PFSK-1 (cell line): ENCODE data around the gene MRS2.

ENCODE experiments used
- POLR2AphosphoS5 ChIP-seq: IDR thresholded peaks from 2 replicates; pipeline ENCODE4 v1.6.1; 2012; ENCODE audit warnings: low read depth, mild to moderate bottlenecking, control low read depth, low read length, moderate library complexity
- SIN3A ChIP-seq: IDR thresholded peaks from 2 replicates; pipeline ENCODE4 v1.6.1; 2012; ENCODE audit warnings: mild to moderate bottlenecking, low read length, moderate library complexity, borderline replicate concordance; ENCODE audit not compliant: insufficient read depth
- TAF1 ChIP-seq: IDR thresholded peaks from 2 replicates; pipeline ENCODE4 v1.6.1; 2012; ENCODE audit warnings: low read length, control low read depth, borderline replicate concordance; ENCODE audit not compliant: insufficient read depth

- no peak for TF ChIP-seq POLR2AphosphoS5
- TF ChIP-seq SIN3A: no peak
- TF ChIP-seq TAF1: no peak
Measured at GRCh38 chr6:24391208-24391607, 11.5 kb upstream of the MRS2 start.
